22Rv1 (cell line): ENCODE data around the gene SH3TC1.

ENCODE experiments used
- H3K27ac ChIP-seq: fragments of 450-650 bp; 2 replicates; pipeline ENCODE4 v1.5.1; 2017
- CTCF ChIP-seq: fragments of 450-650 bp; IDR thresholded peaks from 2 replicates; pipeline ENCODE4 v1.5.1; 2017; ENCODE audit warnings: mild to moderate bottlenecking
- ZFX ChIP-seq: fragments of 450-650 bp; IDR thresholded peaks from 2 replicates; pipeline ENCODE4 v1.6.1; 2017; ENCODE audit warnings: antibody characterized with exemption, borderline replicate concordance

The SH3TC1 gene

DNA sequence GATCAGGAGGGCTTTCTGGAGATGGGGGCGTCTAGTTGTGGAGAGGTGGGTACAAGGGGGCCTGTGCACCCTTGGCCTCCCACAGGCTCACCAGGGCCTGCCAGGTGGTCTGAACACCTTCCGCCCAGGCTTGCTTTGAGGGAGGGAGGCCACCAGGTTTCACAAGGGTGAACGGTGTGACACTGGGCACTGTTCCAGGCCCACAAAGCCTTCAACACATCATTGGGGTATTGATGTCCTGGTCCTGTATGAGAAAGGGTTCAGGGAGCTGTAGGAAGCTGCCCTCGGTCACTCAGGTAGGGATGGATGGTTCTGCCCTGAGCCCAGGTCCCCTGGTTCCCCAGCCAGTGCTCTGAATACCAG, 76.4 kb downstream of the SH3TC1 start:
- TF ChIP-seq ZFX (no peak), CTCF (no peak)
- no peak overlapping the region for H3K27ac ChIP-seq

DNA sequence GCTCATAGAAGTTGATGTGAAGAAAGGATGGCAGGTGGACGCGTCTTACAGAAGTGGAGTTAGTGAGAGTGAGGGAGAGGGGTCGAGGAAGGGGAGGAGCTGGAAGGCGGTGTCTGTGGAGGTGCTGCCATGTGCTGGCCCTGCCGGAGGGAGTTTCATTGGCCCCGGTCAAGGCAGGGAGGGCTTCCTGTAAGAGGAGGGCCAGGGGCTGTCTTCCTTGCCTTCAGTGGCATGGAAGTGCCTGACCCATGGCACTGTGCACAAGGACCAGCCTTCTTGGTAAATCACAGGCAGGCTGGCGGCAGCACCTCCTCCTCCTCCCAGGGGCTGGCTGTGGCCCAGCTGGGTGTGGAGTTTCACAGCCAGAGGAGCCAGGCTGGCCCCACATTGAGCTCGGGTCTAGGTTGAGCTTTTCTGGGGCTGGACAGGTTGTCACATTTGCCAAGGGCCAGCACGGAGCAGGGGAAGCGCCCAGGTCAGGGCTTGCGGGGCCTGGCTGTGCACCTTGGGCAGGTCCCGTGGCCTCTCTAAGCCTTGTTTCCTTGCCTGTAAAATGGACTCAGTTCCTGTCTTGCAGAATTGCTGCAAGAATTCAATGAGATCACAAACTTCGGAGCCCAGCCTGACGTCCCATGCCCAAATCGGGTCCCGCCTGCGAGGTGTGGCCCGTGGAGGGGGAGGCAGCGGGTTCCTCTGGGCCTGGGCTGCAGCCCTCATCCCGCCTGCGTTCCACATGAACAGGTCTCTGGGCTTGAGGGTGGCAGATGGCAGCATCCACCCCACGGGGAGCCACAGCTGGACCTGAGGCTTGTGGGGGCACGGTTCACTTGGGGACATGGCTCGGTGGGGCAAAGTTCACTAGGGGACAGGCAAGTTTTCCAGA, 77.5 kb downstream of the SH3TC1 start:
- TF ChIP-seq ZFX, result no peak
- TF ChIP-seq CTCF, result no peak
- H3K27ac ChIP-seq, result no peak overlapping the region

DNA sequence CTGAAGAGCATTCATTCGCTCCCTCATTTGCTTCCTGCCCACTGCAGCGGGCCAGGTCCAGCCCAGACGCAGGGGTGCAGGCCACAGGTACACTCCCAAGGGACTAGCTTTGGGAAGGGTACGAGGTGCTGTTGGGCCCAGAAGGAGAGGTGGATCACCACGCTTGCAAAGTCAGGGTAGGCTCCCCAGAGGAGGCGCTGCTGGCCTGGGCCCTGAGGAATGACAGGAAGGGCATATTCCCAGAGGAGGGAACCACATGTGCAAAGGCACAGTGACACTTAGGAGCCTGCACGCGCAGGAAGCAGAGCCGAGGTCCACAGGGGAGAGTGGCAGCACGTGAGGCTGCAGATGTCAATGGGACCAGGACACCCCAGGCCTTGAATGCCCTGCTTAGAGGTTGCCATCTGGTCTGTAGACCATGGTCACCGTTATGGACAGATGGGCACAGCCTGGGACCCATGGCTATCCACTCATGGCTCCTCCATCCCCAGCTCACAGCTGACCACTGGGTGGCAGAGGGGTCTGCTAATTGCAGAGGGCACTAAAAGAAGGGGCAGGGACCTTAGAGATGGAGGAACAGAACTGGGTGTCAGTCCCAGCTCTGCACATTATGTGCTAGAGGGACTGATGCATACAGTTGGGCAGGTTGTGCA, 78.4 kb downstream of the SH3TC1 start:
- no peak overlapping the region for H3K27ac ChIP-seq
- no peak for TF ChIP-seq CTCF
- TF ChIP-seq ZFX, result no peak

GRCh38 chr4:8278009-8278395, 78.9 kb downstream of the SH3TC1 start:
- TF ChIP-seq CTCF (no peak), ZFX (no peak)
- H3K27ac ChIP-seq, result no peak overlapping the region

GRCh38 chr4:8278421-8279287, 79.6 kb downstream of the SH3TC1 start:
- H3K27ac ChIP-seq, result no peak overlapping the region
- no peak for TF ChIP-seq ZFX
- no peak for TF ChIP-seq CTCF

DNA sequence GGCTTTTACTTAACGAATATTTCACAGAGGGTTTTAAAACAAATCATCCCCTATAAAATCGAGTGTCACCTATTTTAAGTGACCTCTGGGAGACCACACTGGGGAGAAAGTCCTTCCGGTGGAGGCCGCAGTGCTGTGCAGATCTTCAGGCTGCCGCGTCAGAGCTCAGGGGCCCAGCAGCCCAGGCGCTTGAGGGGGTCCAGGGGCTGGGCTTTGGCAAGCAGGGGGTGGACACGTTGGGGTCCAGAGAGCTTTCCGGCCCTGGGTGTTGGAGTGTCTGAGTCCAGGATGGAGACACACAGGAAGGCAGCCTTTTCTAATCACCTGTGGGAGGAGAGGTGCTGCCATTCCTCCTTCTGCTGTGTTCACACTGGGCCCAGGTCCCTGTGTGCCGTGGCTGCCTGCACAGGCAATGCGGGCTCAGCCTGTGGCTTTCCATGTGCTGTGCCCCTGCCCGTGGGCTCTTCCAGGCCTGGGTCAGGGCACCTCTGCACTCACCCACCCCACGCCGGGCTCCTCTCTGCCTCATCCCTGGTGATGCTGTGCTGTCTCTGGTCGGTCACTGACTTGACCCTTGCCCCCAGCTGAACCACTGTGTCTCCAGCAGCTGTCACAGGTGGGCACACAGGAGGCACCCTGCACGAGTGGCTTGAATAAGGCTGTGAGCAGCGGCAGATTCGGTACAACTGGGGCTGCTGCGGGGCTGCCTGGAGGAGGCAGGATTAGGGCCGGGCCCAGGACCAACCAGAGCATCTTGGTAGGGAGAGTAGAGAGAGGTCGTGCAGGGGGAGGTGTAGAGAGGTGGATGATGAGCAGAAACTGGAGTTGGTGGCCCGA, 80.4 kb downstream of the SH3TC1 start:
- no peak overlapping the region for H3K27ac ChIP-seq
- TF ChIP-seq CTCF (no peak), ZFX (no peak)
